HCT116 (cell line): ENCODE results near the gene TBXAS1. TPM values are rescaled to one million over a fixed set of nuclear protein-coding genes. Genes with fewer than 3 reads are reported as not detected.

Experiments
- ATAC-seq: fragments of 200-7000 bp; cut with Tn5 transposase; 2 replicates; pipeline ENCODE4 v1.9.1; 2020; ENCODE audit warnings: mild to moderate bottlenecking, moderate library complexity
- BruUV-seq: library from RNA; stranded (reverse); fragments of 400-500 nt; replicated peaks from 2 replicates; lab custom pipeline; 2021; lab: Mats Ljungman, UMichigan
- CTCF ChIA-PET: fragments of 300-600 bp; sonication (Branson Sonifier 250); formaldehyde crosslinking; loops from one replicate; lab custom pipeline; 2021; ENCODE audit warnings: antibody characterized with exemption; lab: Charles Lee
- POLR2A ChIA-PET: fragments of 300-600, 350-600 bp; sonication (Branson Sonifier 250); formaldehyde crosslinking; loops from one replicate; lab custom pipeline; 2021; ENCODE audit warnings: antibody characterized with exemption; lab: Charles Lee
- RAD21 ChIA-PET, 2 experiments: fragments of 300-600 bp; sonication (Branson Sonifier 250); formaldehyde crosslinking; loops; one replicate each; lab custom pipeline; 2023; ENCODE audit warnings: low total read pairs in 2 of 2; ENCODE audit not compliant: uncharacterized antibody in 2 of 2, unreplicated experiment in 2 of 2, low non-redundant PET in 1 of 2; lab: Charles Lee
- DNase-seq: peaks from one replicate; pipeline ENCODE4 v3.0.0-alpha.2; 2010; ENCODE audit warnings: low read depth, low spot score
- H2AFZ ChIP-seq: fragments of 200-600 bp; shearing (Covaris generic), sonication (generic); 2 replicates; pipeline ENCODE4 v1.6.1; 2017; ENCODE audit warnings: low read depth, mixed run types, mixed read lengths, antibody characterized with exemption, low read length; ENCODE audit not compliant: poor library complexity, severe bottlenecking
- H3K27ac ChIP-seq: 2 replicates; pipeline ENCODE4 v1.5.1; 2012; ENCODE audit warnings: low read depth, low read length
- H3K27me3 ChIP-seq: fragments of 200-600 bp; sonication (generic); 2 replicates; pipeline ENCODE4 v1.6.1; 2016; ENCODE audit warnings: mixed run types, low read length, mixed read lengths; ENCODE audit not compliant: insufficient read depth
- H3K36me3 ChIP-seq, 2 experiments: fragments of 200-500 bp in 1 of 2; fragments of 200-600 bp in 1 of 2; sonication (Bioruptor generic) in 1 of 2; sonication (generic) in 1 of 2; 2 replicates each; pipeline versions ENCODE4 v1.5.1 to v1.6.1; 2014 to 2016; ENCODE audit warnings: low read length in 2 of 2, inconsistent platforms in 1 of 2, mixed read lengths in 1 of 2, mixed run types in 1 of 2; ENCODE audit not compliant: insufficient read depth in 2 of 2, control insufficient read depth in 1 of 2
- H3K4me1 ChIP-seq, 2 experiments: fragments of 200-600 bp in 1 of 2; sonication (generic) in 1 of 2; 2 replicates each; pipeline versions ENCODE4 v1.5.1 to v1.6.1; 2012 to 2017; ENCODE audit warnings: low read length in 2 of 2, inconsistent platforms in 1 of 2, mild to moderate bottlenecking in 1 of 2, mixed read lengths in 1 of 2, mixed run types in 1 of 2, moderate library complexity in 1 of 2; ENCODE audit not compliant: insufficient read depth in 2 of 2, control insufficient read depth in 1 of 2
- H3K4me2 ChIP-seq: fragments of 200-600 bp; sonication (generic); 2 replicates; pipeline ENCODE4 v1.6.1; 2017; ENCODE audit warnings: mixed run types, low read length, mixed read lengths
- H3K4me3 ChIP-seq, 2 experiments: fragments of 200-600 bp in 1 of 2; sonication (generic) in 1 of 2; replicated peaks in 1 of 2; 2 replicates each; pipeline ENCODE4 v1.5.1; 2011 to 2016; ENCODE audit warnings: low read length in 2 of 2, control low read depth in 1 of 2, low read depth in 1 of 2, mild to moderate bottlenecking in 1 of 2, mixed read lengths in 1 of 2, mixed run types in 1 of 2
- H3K79me2 ChIP-seq: fragments of 200-600 bp; sonication (generic); 2 replicates; pipeline ENCODE4 v1.6.1; 2017; ENCODE audit warnings: mild to moderate bottlenecking, mixed run types, low read length, moderate library complexity, mixed read lengths; ENCODE audit not compliant: insufficient read depth
- H3K9ac ChIP-seq: fragments of 200-600 bp; sonication (generic); 2 replicates; pipeline ENCODE4 v1.6.1; 2016; ENCODE audit warnings: low read length, mixed read lengths
- H3K9me2 ChIP-seq: fragments of 200-600 bp; sonication (generic), shearing (Covaris generic); 2 replicates; pipeline ENCODE4 v1.6.1; 2017; ENCODE audit warnings: mixed run types, mild to moderate bottlenecking, moderate library complexity; ENCODE audit not compliant: insufficient read depth
- H3K9me3 ChIP-seq, 2 experiments: fragments of 200-500 bp in 1 of 2; fragments of 200-600 bp in 1 of 2; sonication (Bioruptor generic) in 1 of 2; sonication (generic) in 1 of 2; 2 replicates each; pipeline ENCODE4 v1.6.1; 2014 to 2017; ENCODE audit warnings: low read length in 2 of 2, mixed read lengths in 2 of 2, inconsistent platforms in 1 of 2, low read depth in 1 of 2, mild to moderate bottlenecking in 1 of 2, mixed run types in 1 of 2, moderate library complexity in 1 of 2; ENCODE audit not compliant: control insufficient read depth in 1 of 2, insufficient read depth in 1 of 2
- H4K20me1 ChIP-seq: fragments of 200-600 bp; sonication (generic), shearing (Covaris generic); 2 replicates; pipeline ENCODE4 v1.6.1; 2017; ENCODE audit warnings: mixed run types, mild to moderate bottlenecking, moderate library complexity; ENCODE audit not compliant: insufficient read depth
- CBX3 ChIP-seq: IDR thresholded peaks from 2 replicates; pipeline ENCODE4 v1.6.1; 2012; ENCODE audit warnings: low read depth
- EGR1 ChIP-seq: IDR thresholded peaks from 2 replicates; pipeline ENCODE4 v1.6.1; 2012; ENCODE audit warnings: low read depth
- ELF1 ChIP-seq: IDR thresholded peaks from 2 replicates; pipeline ENCODE4 v1.6.1; 2012; ENCODE audit warnings: low read depth, borderline replicate concordance
- EZH2 ChIP-seq: fragments of 200-600 bp; sonication (generic); IDR thresholded peaks from 2 replicates; pipeline ENCODE4 v1.6.1; 2017; ENCODE audit warnings: antibody characterized with exemption, mixed run types
- EZH2phosphoT487 ChIP-seq: fragments of 200-600 bp; IDR thresholded peaks from 2 replicates; pipeline ENCODE4 v1.6.1; 2018; ENCODE audit warnings: antibody characterized with exemption, borderline replicate concordance
- JUND ChIP-seq: IDR thresholded peaks from 2 replicates; pipeline ENCODE4 v1.6.1; 2012
- POLR2A ChIP-seq: IDR thresholded peaks from 2 replicates; pipeline ENCODE4 v1.7.0; 2011; ENCODE audit warnings: borderline replicate concordance; ENCODE audit not compliant: insufficient read depth, insufficient read length; ENCODE audit errors: extremely low read depth
- POLR2AphosphoS5 ChIP-seq: IDR thresholded peaks from 2 replicates; pipeline ENCODE4 v1.6.1; 2011; ENCODE audit warnings: mild to moderate bottlenecking, low read depth, low read length, moderate library complexity
- RAD21 ChIP-seq: IDR thresholded peaks from 2 replicates; pipeline ENCODE4 v1.6.1; 2012; ENCODE audit warnings: low read depth, mild to moderate bottlenecking
- SIN3A ChIP-seq: IDR thresholded peaks from 2 replicates; pipeline ENCODE4 v1.6.1; 2012; ENCODE audit warnings: low read depth
- SP1 ChIP-seq: IDR thresholded peaks from 2 replicates; pipeline ENCODE4 v1.6.1; 2012; ENCODE audit warnings: low read depth
- SRF ChIP-seq: IDR thresholded peaks from 2 replicates; pipeline ENCODE4 v1.6.1; 2012; ENCODE audit warnings: low read depth
- TCF7L2 ChIP-seq: IDR thresholded peaks from 2 replicates; pipeline ENCODE4 v1.7.0; 2011; ENCODE audit warnings: borderline replicate concordance, inconsistent platforms; ENCODE audit not compliant: insufficient read depth, insufficient read length; ENCODE audit errors: extremely low read depth
- YY1 ChIP-seq: IDR thresholded peaks from 2 replicates; pipeline ENCODE4 v1.6.1; 2011; ENCODE audit warnings: low read length, low read depth, moderate library complexity, mild to moderate bottlenecking; ENCODE audit not compliant: insufficient replicate concordance; ENCODE audit errors: extremely low read depth
- ZBTB33 ChIP-seq: IDR thresholded peaks from 2 replicates; pipeline ENCODE4 v1.6.1; 2011; ENCODE audit warnings: mild to moderate bottlenecking, low read length, moderate library complexity; ENCODE audit not compliant: insufficient replicate concordance; ENCODE audit errors: extremely low read depth
- ZFX ChIP-seq: fragments of 450-650 bp; IDR thresholded peaks from 2 replicates; pipeline ENCODE4 v1.6.1; 2017
- ZNF274 ChIP-seq: fragments of 200-500 bp; sonication (Bioruptor generic); IDR thresholded peaks from 2 replicates; pipeline ENCODE4 v1.6.1; 2014; ENCODE audit warnings: mild to moderate bottlenecking, low read depth, low read length, inconsistent platforms
- intact Hi-C: fragments of 100-400 bp; cut with micrococcal nuclease; formaldehyde crosslinking; loops from 2 replicates; pipeline ENCODE4 v1.10.0; 2022
- total RNA-seq: library from RNA; stranded (reverse); gene quantifications from one replicate; pipeline ENCODE4 v1.2.1, GENCODE V29; 2021; ENCODE audit not compliant: unreplicated experiment
- TF ChIP-seq, protein P1 (sequence below), 3 experiments: fragments of 200-600 bp in 1 of 3; sonication (generic) in 1 of 3; IDR thresholded peaks in 2 of 3; conservative IDR thresholded peaks in 1 of 3; 2 replicates each; pipeline ENCODE4 v1.5.1; 2012 to 2017; ENCODE audit warnings: low read depth in 2 of 3, low read length in 2 of 3, antibody characterized with exemption in 1 of 3, borderline replicate concordance in 1 of 3, control low read depth in 1 of 3, mild to moderate bottlenecking in 1 of 3, mixed read lengths in 1 of 3, mixed run types in 1 of 3, moderate library complexity in 1 of 3; ENCODE audit not compliant: insufficient read depth in 1 of 3
- TF ChIP-seq, protein P2 (sequence below): IDR thresholded peaks from 2 replicates; pipeline ENCODE4 v1.6.1; 2012
- TF ChIP-seq, protein P3 (sequence below): IDR thresholded peaks from 2 replicates; pipeline ENCODE4 v1.6.1; 2012; ENCODE audit warnings: low read depth

The TBXAS1 gene
- total RNA-seq, 1 experiment from 2014 or later: 1.4 TPM

GRCh38 chr7:139889186-139889871 lies 60.3 kb downstream of the TBXAS1 start:
- Histone ChIP-seq H3K27me3 (no peaks in the 10 kb centered on the region), H3K36me3 (no peaks in the 10 kb centered on the region), H3K27ac (no peak overlapping the region), H3K9ac (no peak overlapping the region), H3K4me3 (no peak overlapping the region), H3K4me1 (peaks cover 0 to 14% of the 10 kb centered on the region in 2 experiments; a peak in 1 of 4 replicates), H3K4me2 (peak overlapping the region; percentile 29), H3K9me2 (no peaks in the 10 kb centered on the region), H4K20me1 (no peaks in the 10 kb centered on the region), H3K9me3 (no peaks in the 10 kb centered on the region), H3K79me2 (no peaks in the 10 kb centered on the region), H2AFZ (no peak overlapping the region)
- ChIA-PET CTCF (no interaction called here), RAD21 (no interaction called here), POLR2A (no interaction called here)
- no TSS peak for BruUV-seq
- ATAC-seq: 0 out of 2 replicates have a peak, but pooled peaks have one; percentile 25
- intact Hi-C loops: no loop called here
- no peak for DNase-seq
- TF ChIP-seq, protein P1, sequence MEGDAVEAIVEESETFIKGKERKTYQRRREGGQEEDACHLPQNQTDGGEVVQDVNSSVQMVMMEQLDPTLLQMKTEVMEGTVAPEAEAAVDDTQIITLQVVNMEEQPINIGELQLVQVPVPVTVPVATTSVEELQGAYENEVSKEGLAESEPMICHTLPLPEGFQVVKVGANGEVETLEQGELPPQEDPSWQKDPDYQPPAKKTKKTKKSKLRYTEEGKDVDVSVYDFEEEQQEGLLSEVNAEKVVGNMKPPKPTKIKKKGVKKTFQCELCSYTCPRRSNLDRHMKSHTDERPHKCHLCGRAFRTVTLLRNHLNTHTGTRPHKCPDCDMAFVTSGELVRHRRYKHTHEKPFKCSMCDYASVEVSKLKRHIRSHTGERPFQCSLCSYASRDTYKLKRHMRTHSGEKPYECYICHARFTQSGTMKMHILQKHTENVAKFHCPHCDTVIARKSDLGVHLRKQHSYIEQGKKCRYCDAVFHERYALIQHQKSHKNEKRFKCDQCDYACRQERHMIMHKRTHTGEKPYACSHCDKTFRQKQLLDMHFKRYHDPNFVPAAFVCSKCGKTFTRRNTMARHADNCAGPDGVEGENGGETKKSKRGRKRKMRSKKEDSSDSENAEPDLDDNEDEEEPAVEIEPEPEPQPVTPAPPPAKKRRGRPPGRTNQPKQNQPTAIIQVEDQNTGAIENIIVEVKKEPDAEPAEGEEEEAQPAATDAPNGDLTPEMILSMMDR (IDR thresholded peaks at IDR 0.05 in 2 of 3, conservative IDR thresholded peaks at IDR 0.05 in 1 of 3; ENCODE audit: borderline replicate concordance in 1 of 3, insufficient read depth in 1 of 3, low read depth in 2 of 3, low read length in 2 of 3): no peak
- TF ChIP-seq CBX3: 0 out of 2 replicates have a peak, but pooled peaks have one; percentile 20
- no peak for TF ChIP-seq SIN3A
- TF ChIP-seq SRF: no peak
- TF ChIP-seq ZBTB33: no peak
- no peak for TF ChIP-seq EGR1
- TF ChIP-seq EZH2phosphoT487: no peak
- TF ChIP-seq SP1: no peak
- TF ChIP-seq POLR2A: no peak
- no peak for TF ChIP-seq ZFX
- TF ChIP-seq RAD21: 0 out of 2 replicates have a peak, but pooled peaks have one; percentile 8
- TF ChIP-seq POLR2AphosphoS5: no peak
- no peak for TF ChIP-seq YY1
- no peak for TF ChIP-seq TCF7L2
- no peak for TF ChIP-seq EZH2
- TF ChIP-seq, protein P2, sequence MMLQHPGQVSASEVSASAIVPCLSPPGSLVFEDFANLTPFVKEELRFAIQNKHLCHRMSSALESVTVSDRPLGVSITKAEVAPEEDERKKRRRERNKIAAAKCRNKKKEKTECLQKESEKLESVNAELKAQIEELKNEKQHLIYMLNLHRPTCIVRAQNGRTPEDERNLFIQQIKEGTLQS: no peak
- TF ChIP-seq ELF1: no peak
- no peak for TF ChIP-seq JUND
- no peak for TF ChIP-seq ZNF274
- TF ChIP-seq, protein P3, sequence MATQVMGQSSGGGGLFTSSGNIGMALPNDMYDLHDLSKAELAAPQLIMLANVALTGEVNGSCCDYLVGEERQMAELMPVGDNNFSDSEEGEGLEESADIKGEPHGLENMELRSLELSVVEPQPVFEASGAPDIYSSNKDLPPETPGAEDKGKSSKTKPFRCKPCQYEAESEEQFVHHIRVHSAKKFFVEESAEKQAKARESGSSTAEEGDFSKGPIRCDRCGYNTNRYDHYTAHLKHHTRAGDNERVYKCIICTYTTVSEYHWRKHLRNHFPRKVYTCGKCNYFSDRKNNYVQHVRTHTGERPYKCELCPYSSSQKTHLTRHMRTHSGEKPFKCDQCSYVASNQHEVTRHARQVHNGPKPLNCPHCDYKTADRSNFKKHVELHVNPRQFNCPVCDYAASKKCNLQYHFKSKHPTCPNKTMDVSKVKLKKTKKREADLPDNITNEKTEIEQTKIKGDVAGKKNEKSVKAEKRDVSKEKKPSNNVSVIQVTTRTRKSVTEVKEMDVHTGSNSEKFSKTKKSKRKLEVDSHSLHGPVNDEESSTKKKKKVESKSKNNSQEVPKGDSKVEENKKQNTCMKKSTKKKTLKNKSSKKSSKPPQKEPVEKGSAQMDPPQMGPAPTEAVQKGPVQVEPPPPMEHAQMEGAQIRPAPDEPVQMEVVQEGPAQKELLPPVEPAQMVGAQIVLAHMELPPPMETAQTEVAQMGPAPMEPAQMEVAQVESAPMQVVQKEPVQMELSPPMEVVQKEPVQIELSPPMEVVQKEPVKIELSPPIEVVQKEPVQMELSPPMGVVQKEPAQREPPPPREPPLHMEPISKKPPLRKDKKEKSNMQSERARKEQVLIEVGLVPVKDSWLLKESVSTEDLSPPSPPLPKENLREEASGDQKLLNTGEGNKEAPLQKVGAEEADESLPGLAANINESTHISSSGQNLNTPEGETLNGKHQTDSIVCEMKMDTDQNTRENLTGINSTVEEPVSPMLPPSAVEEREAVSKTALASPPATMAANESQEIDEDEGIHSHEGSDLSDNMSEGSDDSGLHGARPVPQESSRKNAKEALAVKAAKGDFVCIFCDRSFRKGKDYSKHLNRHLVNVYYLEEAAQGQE: no peak
